Occipital lobe (tissue), 2 donors: ENCODE data around the gene TMEM125. TPM values are rescaled to one million over a fixed set of nuclear protein-coding genes. Genes with fewer than 3 reads are reported as not detected.

Source experiments
- DNase-seq: peaks from one replicate; lab custom pipeline; 2025; lab: John Stamatoyannopoulos, UW
- total RNA-seq: library from RNA; depleted of rRNA; stranded (reverse); fragments of >200 nt; gene quantifications from one replicate; pipeline ENCODE4 v1.2.3, GENCODE V29; 2014

The TMEM125 gene
- total RNA-seq, 1 donor from 2014 or later, result 0.78 TPM

DNA sequence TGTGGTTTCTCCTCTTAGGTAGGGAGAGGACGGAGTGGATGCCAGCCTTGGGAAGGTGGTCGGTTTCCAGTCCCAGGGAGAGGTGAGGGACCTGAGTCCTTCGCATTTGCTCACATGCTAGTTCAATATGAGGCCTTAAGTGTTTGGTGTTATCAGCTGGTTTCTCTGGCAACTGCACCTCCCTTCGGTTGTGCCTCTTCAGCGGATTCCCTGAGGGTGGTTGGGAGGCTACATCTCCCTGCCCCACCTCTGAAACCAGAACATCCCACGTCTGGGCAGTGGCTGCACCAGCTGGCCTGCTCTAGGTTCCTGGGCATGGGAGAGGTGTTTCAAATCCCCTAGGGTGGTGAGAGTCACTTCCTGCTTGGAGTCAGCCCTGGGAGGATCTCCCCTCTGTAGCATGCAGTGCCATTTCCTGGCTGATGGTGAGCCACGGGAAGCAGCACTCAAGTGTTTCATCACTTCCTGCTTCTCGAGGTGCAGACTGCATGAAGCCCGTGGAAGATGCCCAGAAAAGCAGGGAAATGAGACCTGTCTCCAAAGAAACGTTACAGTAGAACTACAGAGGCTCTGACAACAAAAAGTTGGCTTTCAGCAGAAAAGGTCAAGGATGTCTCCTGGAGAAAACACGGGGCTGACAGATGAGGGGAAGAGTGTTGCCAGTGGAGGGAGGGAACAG, 4.5 kb downstream of the TMEM125 start:
- DNase-seq, result no peak

DNA sequence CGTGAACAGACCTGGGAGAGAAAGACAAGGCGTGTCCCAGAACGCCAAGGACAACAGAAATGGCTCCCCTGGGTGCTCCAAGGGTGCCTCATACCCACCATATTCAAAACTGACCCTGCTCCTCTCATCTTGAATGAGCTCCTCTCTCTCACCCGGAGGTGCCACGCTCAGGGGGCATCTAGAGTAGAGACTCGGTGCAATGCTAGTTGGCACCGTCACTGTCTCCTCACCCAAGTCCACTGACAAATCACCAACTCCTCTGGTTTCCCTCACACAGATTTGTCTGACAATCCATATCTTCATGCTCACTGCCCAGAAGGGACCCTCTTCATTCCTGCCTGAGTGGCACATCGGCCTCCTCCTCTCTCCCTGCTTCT, 5.0 kb downstream of the TMEM125 start:
- no peak for DNase-seq

DNA sequence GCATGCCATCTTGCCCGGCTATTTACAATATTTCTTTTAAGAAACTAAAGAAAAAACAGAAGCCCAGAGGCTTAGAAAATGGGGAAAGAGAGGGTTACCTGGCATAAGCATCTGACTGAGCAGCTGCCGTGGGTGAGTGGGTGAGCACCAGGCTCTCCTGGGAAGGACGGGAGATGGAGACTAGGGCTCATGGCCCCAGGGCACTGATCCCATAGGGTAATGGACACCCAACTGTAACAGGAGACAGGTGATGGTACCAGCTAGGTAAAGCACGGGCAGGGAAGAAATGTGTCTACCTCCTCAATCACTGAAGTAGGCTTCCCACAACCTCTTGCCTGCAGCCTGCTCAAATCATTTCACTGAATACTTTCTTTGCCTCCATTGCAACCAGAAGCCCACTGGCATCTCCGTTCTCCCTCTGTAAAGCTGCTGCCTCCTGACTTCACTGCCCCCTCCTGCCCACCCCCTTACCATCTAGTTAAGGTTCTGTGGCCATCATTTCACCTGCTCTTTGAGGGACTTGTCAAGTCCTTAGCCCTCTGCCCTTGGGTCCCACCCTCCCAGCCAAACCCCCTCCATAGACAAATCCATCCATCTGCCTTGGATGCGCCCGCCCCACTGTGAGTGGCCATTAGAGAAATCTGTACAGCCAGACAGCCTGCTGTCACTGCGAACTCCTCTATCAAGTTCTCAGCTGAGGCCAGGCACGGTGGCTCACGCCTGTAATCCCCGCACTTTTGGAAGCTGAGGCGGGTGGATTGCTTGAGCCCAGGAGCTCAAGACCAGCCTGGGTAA, 6.2 kb downstream of the TMEM125 start:
- no peak for DNase-seq

DNA sequence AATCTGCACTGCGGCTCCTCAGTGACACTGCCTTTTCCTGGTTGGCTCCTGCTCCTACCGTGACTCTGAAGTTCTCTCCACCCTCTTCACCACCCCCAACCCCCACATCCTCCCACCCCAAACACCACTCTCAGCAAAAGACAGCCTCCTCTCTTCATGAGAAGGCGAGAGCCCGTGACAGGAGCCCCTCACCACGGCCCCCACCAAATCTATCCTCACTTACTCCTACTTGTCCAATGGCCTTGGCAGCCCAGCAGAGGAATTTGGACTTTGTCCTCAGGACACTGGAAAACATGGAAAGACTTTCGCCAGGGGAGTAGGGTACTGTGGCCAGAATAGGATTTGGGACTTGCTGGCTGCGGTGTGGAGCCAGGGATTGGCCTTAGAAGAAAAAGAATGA, 6.9 kb downstream of the TMEM125 start:
- DNase-seq, result no peak

DNA sequence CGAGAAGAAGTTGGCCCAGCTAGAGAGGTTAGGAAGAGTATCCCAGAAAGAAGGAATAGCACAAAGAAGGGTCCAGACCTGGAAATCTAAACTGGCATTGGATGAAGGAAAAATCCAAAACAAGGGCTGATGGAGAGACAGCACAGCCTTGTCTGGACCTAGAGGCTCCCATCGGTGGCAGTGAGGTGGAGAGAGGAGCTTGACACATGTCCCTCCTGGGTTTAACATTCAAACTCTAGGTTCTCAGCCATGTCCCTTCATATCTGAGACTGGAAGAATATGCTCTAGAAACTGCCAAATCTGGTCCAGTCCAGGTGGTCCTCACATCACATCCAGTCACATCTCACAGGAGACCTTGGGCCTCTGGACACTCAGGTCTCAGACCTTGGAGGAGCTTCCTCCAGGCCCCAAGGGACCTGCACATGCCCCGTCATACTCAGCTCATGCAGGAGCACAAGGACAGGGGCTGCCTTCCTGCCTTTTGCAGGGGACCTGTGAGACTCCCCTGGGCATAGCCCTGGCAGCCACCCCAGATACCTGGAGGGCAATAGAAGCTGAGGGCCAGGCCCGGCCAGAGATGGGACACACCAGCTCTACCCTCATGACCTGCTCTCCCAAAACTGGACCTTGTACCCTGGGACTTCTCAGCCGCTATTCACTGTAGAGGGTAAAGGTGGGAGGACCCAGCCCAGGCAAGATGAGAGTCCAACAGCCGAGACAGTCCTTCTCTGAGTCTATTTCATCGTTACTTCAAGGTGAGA, 7.5 kb downstream of the TMEM125 start:
- DNase-seq, result no peak

DNA sequence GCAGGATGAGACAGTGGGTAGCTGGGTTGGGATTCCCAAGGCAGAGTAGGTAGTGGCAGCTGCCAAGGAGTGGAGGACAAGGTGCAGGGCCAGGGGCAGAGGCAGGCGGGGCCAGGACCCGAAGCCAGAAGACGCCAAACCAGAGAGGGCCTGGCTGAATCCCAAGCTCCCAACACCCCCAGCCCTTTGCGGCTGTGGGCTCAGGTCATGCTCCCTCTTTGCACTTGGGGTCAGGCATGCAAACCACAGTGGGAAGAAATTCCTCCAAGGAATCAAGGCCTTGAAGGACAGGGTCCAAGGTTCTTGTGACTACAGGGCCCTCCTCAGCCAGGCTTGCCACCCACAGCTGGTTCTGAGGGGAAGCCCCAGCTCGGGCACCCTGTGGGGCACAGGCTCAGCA, 9.4 kb downstream of the TMEM125 start:
- no peak for DNase-seq

DNA sequence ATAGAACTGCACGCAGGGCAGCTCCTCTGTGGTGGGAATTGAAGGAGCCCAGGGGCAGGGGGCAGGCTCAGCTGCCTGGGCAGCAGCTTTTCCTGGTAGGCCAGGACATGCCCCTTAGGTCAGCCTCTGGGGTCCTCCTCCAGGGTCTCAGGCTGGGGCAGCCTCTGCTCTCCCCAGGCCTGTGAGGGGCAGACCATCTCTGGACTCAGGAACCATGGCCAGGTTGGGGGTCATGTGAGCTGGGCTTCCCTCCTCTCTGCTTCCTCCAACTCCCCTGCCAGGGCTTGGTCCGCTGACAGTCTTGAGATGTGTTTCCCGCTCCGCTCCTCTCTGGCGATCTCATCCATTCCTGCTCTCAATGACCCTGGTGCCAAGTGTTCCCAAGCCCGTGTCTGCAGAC, 9.9 kb downstream of the TMEM125 start:
- DNase-seq, result no peak

DNA sequence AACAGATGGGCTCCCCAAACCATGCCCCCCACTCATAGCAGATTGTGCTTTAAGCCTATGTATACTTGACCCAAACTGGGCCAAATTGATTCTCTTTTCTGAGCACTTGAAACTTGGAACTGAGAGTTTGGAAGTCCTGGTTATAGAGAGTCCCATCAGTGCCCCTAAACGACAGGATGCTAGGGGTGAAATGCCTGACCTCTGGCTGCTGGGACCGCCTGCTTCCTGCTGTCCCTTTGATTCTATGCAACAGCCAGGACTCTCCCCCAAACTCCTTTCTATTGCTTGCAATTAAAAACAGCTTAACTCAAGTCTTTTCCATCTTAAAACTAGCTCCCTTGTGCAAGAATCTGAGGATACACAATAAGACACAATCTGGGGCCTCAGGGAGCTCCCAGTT, 10.9 kb downstream of the TMEM125 start:
- DNase-seq, result no peak

DNA sequence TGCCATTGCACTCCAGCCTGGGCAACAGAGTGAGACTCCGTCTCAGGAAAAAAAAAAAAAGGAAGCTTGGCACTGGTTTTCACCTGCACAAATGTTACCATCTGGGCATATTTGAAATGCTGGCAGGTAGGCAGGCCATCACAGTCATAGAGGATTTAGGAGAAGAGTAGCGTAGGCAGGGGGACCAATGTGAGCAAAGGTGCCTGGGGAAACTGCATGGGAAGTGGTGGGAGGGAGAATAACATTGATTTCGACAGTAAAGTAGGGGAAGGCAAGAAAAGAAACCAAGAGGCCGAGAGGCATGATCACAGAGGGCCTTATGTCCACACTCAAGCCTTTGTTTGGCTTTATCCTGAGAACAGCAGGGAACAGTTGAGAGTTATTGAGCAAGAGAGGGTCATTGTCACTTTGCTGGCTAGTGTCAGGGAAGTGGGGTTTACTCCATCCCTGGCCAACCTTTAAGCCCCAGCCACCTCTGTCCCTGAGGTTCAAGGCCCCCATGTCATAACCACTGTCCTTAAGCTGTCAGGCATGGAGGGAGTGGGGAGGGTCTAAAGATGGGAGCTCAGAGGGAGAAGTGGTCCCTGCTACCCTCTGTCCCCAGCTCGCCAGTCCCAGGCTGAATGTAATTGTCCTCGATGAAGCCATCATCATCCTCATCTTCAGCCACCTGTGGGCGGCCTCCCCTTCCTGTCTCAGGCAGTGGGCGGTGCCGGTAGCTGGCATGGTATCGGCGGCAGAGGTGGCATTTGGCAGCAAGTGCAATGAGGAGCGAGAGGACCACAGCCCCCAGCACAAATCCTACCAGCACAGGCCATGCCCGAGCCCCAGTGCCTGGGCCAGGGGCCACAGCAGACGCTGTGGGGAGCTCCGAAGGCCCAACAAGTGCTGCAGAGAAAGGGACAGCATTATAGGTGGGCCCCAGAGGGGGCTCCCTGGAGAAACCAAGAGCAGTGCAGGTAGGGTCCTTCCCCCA, 12.7 kb downstream of the TMEM125 start:
- DNase-seq, result no peak

DNA sequence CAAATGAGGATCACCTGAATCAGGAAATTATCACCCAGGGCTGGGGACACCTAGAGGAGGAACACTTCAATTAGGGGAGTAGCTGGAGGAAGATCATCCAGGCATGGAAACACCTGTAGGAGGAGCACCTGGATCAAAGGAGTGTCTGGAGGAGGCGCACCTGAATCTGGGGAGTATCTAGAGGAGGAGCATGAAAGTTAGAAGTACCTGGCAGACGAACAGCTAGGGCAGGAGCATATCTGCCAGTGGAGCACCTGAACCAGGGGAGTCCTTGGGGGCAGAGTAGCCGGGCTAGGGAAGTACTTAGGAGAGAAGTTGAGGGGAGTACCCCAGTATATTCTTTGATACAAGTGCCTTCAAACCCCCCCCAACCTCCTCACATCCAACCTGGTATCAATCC, 14.3 kb downstream of the TMEM125 start:
- DNase-seq, result no peak

DNA sequence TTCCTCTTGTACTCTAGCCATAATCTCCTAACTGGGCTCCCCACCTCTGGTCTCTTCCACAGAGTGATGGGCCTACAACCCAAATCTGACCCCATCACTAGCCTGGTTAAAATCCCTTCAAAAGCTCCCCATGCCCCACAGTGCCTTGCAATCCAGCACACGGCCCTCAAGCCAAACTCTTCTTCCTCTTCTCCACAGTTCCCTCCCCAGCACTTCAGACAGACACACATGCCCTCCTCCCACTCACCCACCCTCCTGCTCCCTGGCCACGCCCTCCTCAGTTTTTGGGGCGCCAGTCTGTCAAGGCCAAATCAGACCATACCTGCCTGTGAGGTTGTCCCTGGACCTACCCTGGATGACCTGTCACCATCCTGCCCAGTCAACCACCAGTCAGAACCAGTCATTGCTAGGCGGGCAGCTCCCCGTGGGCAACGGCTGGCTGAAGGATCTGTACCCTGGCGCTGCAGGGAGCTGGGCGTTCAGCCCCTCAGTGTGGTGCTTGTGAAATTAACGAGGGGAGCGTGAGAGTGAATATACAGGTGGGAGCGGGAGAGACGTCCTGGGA, 14.8 kb downstream of the TMEM125 start:
- DNase-seq, result no peak

DNA sequence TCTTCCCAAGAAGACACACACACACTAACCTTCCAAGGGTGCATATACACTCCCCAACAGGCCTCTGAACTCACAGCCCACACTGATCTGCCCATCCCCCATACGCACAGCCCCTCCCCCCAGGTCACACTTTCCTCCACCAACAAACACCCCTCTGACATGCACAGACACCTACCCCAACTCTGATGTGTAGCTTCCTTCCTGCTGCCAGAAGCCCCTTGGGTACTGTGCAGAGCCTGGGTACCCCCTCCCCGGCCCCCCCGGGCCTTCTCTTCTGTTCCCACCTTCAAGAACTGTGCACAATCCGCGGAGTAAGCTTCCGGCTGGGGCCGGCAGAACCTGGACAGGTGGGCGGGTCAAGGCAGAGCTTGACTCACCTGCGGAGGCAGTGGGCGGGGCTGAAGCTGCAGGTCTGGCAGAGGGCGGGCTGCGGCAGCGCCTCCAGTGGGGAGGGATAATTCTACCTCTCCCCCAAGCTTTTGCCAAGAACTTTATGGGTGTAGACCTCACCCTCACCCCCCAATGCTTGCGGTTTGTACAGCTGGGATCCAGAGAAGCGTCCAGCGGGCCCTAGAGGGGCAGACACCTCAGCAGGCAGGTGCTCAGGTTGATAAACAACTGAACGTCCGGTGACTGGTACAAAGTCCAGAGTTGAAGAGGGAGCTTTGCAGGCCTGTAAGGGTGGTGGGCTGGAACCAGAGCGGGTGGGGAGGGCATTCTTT, 15.6 kb downstream of the TMEM125 start, which contains the start of gene C1orf210:
Gene C1orf210, minus strand, starts transcription at position 313 of the 722 bp plus-strand sequence. CDS start 2,311 bp downstream, outside the sequence.
- DNase-seq, result no peak

DNA sequence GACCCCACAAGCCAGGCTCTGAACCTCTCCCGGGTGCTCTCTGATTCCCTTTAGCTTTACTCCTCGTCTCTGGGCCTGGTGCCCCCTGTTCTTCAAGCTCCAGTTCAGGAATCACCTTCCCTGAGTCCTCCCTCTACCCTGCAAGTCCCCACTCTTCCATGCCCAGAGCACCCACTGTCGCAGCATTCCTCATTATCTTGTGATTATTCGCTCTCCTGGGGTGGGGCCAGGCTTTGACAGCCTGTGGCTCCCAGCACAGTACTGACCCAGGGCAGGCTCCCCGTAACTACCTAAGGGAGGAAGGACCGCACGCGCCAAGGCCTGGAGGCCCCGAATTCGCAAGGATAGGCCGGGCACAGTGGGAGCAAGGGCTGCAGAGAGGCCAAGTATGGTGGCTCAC, 16.3 kb downstream of the TMEM125 start:
- no peak for DNase-seq

DNA sequence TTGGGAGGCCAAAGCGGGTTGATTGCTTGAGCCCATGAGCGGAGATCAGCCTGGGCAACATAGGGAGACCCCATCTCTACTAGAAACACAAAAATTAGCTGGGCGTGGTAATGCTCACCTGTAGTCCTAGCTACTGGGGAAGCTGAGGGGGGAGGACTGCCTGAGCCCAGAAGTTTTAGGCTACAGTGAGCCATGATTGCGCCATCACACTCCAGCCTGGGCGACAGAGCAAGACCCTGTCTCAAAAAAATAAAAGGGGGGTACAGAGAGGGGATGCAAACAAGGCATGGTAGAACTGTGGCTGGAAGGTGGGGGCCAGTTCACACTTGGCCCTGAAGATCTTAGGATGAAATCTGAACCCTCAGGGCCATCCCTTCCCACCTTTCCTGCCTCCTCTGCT, 16.8 kb downstream of the TMEM125 start:
- DNase-seq, result no peak

DNA sequence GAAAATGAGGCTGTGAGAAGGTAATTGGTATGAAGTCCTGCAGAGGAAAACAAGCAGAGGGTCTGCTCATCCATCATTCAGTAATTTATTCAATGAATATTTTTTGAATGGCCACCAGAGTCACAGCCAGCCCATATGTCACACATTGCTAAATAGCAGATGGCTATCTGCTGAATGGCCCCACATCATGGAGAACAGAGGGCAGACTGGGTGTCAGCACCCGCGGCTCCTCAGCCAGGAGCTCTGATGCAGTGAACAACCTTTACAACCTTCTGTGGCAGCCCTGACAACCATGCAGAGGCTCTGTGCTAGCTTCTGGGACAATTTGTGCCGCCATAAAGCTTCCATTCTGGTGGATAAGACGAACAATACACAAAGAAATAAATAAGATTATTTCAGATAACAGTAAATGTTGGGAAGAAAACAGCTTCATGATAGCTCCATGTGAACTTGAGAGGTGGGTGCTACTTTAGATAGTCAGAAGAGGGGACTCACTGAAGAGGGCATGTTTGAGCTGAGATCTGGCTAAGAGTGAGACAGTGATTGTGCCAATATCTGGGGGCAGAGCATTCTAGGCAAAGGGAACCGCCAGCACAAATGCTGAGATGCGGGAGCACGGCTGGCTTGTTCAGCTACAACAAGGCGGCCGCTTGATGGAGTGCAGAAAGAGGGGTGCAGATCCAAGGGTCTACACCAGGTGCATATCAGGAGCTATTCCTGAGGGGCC, 18.4 kb downstream of the TMEM125 start:
- DNase-seq, result no peak

DNA sequence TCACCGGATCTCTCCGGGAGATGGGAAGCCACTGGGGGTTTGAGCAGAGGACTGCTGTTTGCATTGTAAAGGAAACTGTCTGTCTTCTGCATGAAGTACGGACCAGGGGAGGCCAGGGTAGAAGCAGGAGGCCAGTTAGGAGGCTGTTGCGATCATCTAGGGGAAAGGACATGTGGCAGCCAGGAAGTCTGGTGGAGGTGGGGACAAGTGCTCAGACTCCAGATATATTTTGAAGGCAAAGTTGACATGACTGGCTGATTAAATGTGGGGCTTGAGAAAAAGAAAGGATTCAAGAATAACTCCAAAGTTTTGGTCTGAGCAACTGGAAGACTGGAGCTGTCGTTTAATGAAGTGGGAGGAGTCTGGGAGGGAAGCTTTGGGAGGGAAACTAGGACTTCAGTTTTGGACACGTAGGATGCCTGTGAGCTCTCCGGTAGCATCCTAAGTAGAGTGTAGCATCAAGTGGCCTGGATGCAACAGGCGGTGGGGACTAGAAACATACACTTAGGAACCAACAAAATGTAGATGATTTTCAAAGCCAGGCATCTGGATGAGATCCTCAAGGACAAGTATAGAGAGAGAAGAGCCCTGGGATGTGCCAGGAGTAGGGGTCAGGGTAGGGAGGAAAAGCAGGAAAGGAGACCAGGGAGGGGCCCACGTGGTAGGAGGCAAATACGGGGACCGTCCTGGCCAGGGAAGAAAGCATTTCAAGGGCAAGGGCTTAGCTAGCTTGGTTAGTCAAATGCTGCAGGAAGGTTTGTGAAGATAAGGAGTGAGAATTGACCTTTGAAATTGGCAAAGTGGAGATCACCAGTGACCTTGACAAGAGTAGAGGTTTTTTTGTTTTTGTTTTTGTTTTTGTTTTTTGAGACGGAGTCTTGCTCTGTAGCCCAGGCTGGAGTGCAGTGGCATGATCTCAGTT, 19.3 kb downstream of the TMEM125 start:
- DNase-seq, result no peak

DNA sequence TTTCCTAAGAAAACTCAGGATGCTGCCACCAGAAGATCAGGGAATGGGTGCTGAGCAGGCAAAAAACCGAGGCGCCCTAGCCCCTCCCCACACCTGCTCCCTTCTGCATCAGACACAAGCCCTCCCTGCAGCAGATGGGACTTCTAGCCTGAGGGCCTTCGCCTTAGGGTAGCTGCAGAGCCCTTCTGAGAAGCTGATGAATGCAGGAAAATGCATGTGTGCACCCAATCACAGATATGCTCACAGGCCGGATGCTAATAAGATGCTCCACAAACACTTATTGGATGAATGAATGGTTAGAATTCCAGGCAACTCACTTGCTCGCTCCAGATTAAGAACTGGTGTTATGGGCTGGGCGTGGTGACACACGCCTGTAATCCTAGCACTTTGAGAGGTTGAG, 22.4 kb downstream of the TMEM125 start:
- DNase-seq, result no peak

DNA sequence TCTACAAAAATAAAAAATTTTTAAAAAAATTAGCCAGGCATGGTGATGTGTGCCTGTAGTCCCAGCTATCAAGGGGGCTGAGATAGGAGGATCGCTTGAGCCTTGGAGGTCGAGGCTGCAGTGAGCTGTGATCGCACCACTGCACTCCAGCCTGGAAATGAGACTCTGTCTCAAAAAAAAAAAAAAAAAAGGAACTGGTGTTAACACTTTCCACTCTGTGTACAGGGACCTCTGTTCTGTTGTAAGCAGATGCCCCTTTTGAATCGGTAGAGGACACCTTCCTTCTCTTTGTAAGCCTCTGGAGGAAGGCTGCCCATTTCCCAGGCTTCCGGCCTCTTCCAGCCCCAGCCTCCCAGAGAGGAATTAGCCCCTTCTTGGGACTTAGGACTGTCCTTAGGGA, 22.9 kb downstream of the TMEM125 start:
- no peak for DNase-seq
